Cardiac fibroblast (primary cell): ENCODE results near the gene B3GNT7.

ENCODE experiments used
- DNase-seq, 2 donors: peaks; one replicate each; pipeline versions ENCODE4 v3.0.0 to v3.0.0-alpha.2; 2010; ENCODE audit warnings: low read depth in 2 of 2
- H3K4me3 ChIP-seq, 2 donors: replicated peaks in 1 of 2; 1 replicate in 1 of 2; 2 replicates in 1 of 2; pipeline ENCODE4 v1.5.1; 2011; ENCODE audit warnings: low read depth in 2 of 2, low read length in 2 of 2, mild to moderate bottlenecking in 2 of 2, moderate library complexity in 1 of 2
- CTCF ChIP-seq: IDR thresholded peaks from one replicate; pipeline ENCODE4 v1.5.1; 2011; ENCODE audit warnings: low read depth, mild to moderate bottlenecking, low read length, inconsistent platforms

B3GNT7 gene

GRCh38 chr2:231431606-231432005 is 36.1 kb downstream of the B3GNT7 start:
- no peak overlapping the region for H3K4me3 ChIP-seq
- DNase-seq = no peak
- TF ChIP-seq CTCF = no peak

GRCh38 chr2:231433990-231434389 is 38.5 kb downstream of the B3GNT7 start:
- no peak for DNase-seq
- TF ChIP-seq CTCF = no peak
- no peak overlapping the region for H3K4me3 ChIP-seq

- no peak for TF ChIP-seq CTCF
- H3K4me3 ChIP-seq = no peak overlapping the region
- no peak for DNase-seq
Observed at GRCh38 chr2:231436957-231437356, 41.4 kb downstream of the B3GNT7 start.

- TF ChIP-seq CTCF = no peak
- H3K4me3 ChIP-seq = no peak overlapping the region
- no peak for DNase-seq
Observed at GRCh38 chr2:231449503-231450054, 54.1 kb downstream of the B3GNT7 start.

- no peak overlapping the region for H3K4me3 ChIP-seq
- no peak for TF ChIP-seq CTCF
- DNase-seq = no peak
Observed at GRCh38 chr2:231450548-231450989, 55.1 kb downstream of the B3GNT7 start.
